ENCODE results near the gene ANKMY1. TPM values are rescaled to one million over a fixed set of nuclear protein-coding genes. Genes with fewer than 3 reads are reported as not detected.

ANKMY1 gene
- total and polyA plus RNA-seq, 2 experiments from 2014 or later, result 5.1 to 10.1 TPM

GRCh38 chr2:240514631-240515030, 43.2 kb downstream of the ANKMY1 start:
- H3K27ac ChIP-seq, result no peak overlapping the region
- no peaks in the 10 kb centered on the region for H3K79me2 ChIP-seq (ENCODE audit: insufficient read depth)
- no peak for DNase-seq
- H4K20me1 ChIP-seq (ENCODE audit: insufficient read depth), result no peaks in the 10 kb centered on the region
- H3K4me3 ChIP-seq, result no peak overlapping the region
- no peak for TF ChIP-seq EZH2 (IDR thresholded peaks at IDR 0.05; ENCODE audit: insufficient read depth, poor library complexity, severe bottlenecking)
- H3K9me2 ChIP-seq (ENCODE audit: insufficient read depth), result no peaks in the 10 kb centered on the region
- H3K4me2 ChIP-seq (ENCODE audit: unreplicated experiment), result no peak overlapping the region
- H2AFZ ChIP-seq, result no peak overlapping the region
- H3K9me3 ChIP-seq (ENCODE audit: low read depth), result no peaks in the 10 kb centered on the region
- no peak overlapping the region for H3K9ac ChIP-seq
- no peaks in the 10 kb centered on the region for H3K36me3 ChIP-seq (ENCODE audit: low read depth)
- no peaks in the 10 kb centered on the region for H3K27me3 ChIP-seq (replicated peaks; ENCODE audit: insufficient read depth)
- H3K4me1 ChIP-seq (ENCODE audit: insufficient read depth), result peaks cover 11% of the 10 kb centered on the region
- WGBS, 2 experiments (ENCODE audit: low coverage in 1 of 2, low lambda C conversion rate in 2 of 2, missing lambda C conversion rate in 2 of 2), result 98 to 100% methylated on average over 2 of the region's 2 CpGs
- in situ Hi-C loops (cut with MboI), result no loop called here
- H3F3A ChIP-seq (ENCODE audit: insufficient read depth), result no peaks in the 10 kb centered on the region

GRCh38 chr2:240513549-240514287, 44.1 kb downstream of the ANKMY1 start:
- Histone ChIP-seq H3K27me3 (replicated peaks; ENCODE audit: insufficient read depth) (no peaks in the 10 kb centered on the region), H3K79me2 (ENCODE audit: insufficient read depth) (no peaks in the 10 kb centered on the region), H3F3A (ENCODE audit: insufficient read depth) (no peaks in the 10 kb centered on the region), H3K9ac (peak overlapping the region; percentile 33; the same call in 1 of the 2 replicates), H3K4me2 (ENCODE audit: unreplicated experiment) (peak overlapping the region; percentile 53), H3K4me3 (peak overlapping the region; percentile 23; the same call in 1 of the 2 replicates), H4K20me1 (ENCODE audit: insufficient read depth) (no peaks in the 10 kb centered on the region), H3K36me3 (ENCODE audit: low read depth) (no peaks in the 10 kb centered on the region), H3K27ac (peak overlapping the region; percentile 49), H3K9me3 (ENCODE audit: low read depth) (no peaks in the 10 kb centered on the region), H2AFZ (peak overlapping the region; percentile 72), H3K9me2 (ENCODE audit: insufficient read depth) (no peaks in the 10 kb centered on the region), H3K4me1 (ENCODE audit: insufficient read depth) (peaks cover 4% of the 10 kb centered on the region; the same call in 1 of the 2 replicates)
- no peak for TF ChIP-seq EZH2 (IDR thresholded peaks at IDR 0.05; ENCODE audit: insufficient read depth, poor library complexity, severe bottlenecking)
- no peak for TF ChIP-seq EZH2phosphoT487 (IDR thresholded peaks at IDR 0.05; ENCODE audit: insufficient read depth, low read depth)
- WGBS, 2 experiments (ENCODE audit: low coverage in 1 of 2, low lambda C conversion rate in 2 of 2, missing lambda C conversion rate in 2 of 2), result 19 to 20% methylated on average over 13 of the region's 13 CpGs
- DNase-seq, result peak; percentile 96
- in situ Hi-C loops (cut with MboI), result no loop called here

- 88% methylated on average over 21 of the region's 21 CpGs for WGBS, 2 experiments (ENCODE audit: low coverage in 1 of 2, low lambda C conversion rate in 2 of 2, missing lambda C conversion rate in 2 of 2)
- Histone ChIP-seq H2AFZ (no peak overlapping the region), H3K27me3 (replicated peaks; ENCODE audit: insufficient read depth) (no peaks in the 10 kb centered on the region), H3K4me1 (ENCODE audit: insufficient read depth) (peaks cover 4% of the 10 kb centered on the region; the same call in 1 of the 2 replicates), H4K20me1 (ENCODE audit: insufficient read depth) (no peaks in the 10 kb centered on the region), H3K9me3 (ENCODE audit: low read depth) (no peaks in the 10 kb centered on the region), H3K27ac (no peak overlapping the region), H3K9me2 (ENCODE audit: insufficient read depth) (no peaks in the 10 kb centered on the region), H3K36me3 (ENCODE audit: low read depth) (no peaks in the 10 kb centered on the region), H3K4me3 (no peak overlapping the region), H3F3A (ENCODE audit: insufficient read depth) (no peaks in the 10 kb centered on the region), H3K9ac (no peak overlapping the region), H3K4me2 (ENCODE audit: unreplicated experiment) (no peak overlapping the region), H3K79me2 (ENCODE audit: insufficient read depth) (no peaks in the 10 kb centered on the region)
- TF ChIP-seq EZH2 (IDR thresholded peaks at IDR 0.05; ENCODE audit: insufficient read depth, poor library complexity, severe bottlenecking) (no peak), EZH2phosphoT487 (IDR thresholded peaks at IDR 0.05; ENCODE audit: insufficient read depth, low read depth) (no peak)
- DNase-seq, result no peak
- in situ Hi-C loops (cut with MboI), result no loop called here
Observed at GRCh38 chr2:240512666-240513535, 44.9 kb downstream of the ANKMY1 start.

GRCh38 chr2:240512109-240512485, 45.7 kb downstream of the ANKMY1 start:
- Histone ChIP-seq H3K4me3 (no peak overlapping the region), H3K79me2 (ENCODE audit: insufficient read depth) (no peaks in the 10 kb centered on the region), H3K9ac (no peak overlapping the region), H4K20me1 (ENCODE audit: insufficient read depth) (no peaks in the 10 kb centered on the region), H3K9me3 (ENCODE audit: low read depth) (no peaks in the 10 kb centered on the region), H3K27me3 (replicated peaks; ENCODE audit: insufficient read depth) (no peaks in the 10 kb centered on the region), H3F3A (ENCODE audit: insufficient read depth) (no peaks in the 10 kb centered on the region), H3K4me1 (ENCODE audit: insufficient read depth) (peaks cover 4% of the 10 kb centered on the region; the same call in 1 of the 2 replicates), H3K27ac (no peak overlapping the region), H3K4me2 (ENCODE audit: unreplicated experiment) (no peak overlapping the region), H3K9me2 (ENCODE audit: insufficient read depth) (no peaks in the 10 kb centered on the region), H3K36me3 (ENCODE audit: low read depth) (no peaks in the 10 kb centered on the region), H2AFZ (no peak overlapping the region)
- in situ Hi-C loops (cut with MboI), result no loop called here
- no peak for DNase-seq
- TF ChIP-seq EZH2 (IDR thresholded peaks at IDR 0.05; ENCODE audit: insufficient read depth, poor library complexity, severe bottlenecking) (no peak), EZH2phosphoT487 (IDR thresholded peaks at IDR 0.05; ENCODE audit: insufficient read depth, low read depth) (no peak)
- 90 to 95% methylated on average over 11 of the region's 11 CpGs for WGBS, 2 experiments (ENCODE audit: low coverage in 1 of 2, low lambda C conversion rate in 2 of 2, missing lambda C conversion rate in 2 of 2)
